IMR-90 (cell line): ENCODE data around the gene NELFE. TPM values are rescaled to one million over a fixed set of nuclear protein-coding genes. Genes with fewer than 3 reads are reported as not detected.

Experiments used
- ATAC-seq: fragments of 200-7000 bp; cut with Tn5 transposase; 2 replicates; pipeline ENCODE4 v1.9.1; 2020; ENCODE audit warnings: low read depth, mild to moderate bottlenecking, moderate library complexity
- BruUV-seq: library from RNA; stranded (reverse); fragments of 400-500 nt; replicated peaks from 2 replicates; lab custom pipeline; 2021; lab: Mats Ljungman, UMichigan
- CTCF ChIA-PET: fragments of 300-600 bp; formaldehyde crosslinking; extraction: SDS; loops from one replicate; lab custom pipeline; 2021; ENCODE audit warnings: antibody characterized with exemption; lab: Yijun Ruan, JAX
- POLR2A ChIA-PET: fragments of 300-600 bp; sonication (Branson Sonifier 250); formaldehyde crosslinking; loops from one replicate; lab custom pipeline; 2022; ENCODE audit warnings: antibody characterized with exemption; ENCODE audit not compliant: unreplicated experiment; lab: Charles Lee
- DNase-seq: peaks from one replicate; pipeline ENCODE4 v3.0.0; 2013
- H2AFZ ChIP-seq: replicated peaks from 2 replicates; pipeline ENCODE3; 2013; ENCODE audit warnings: low read length, mild to moderate bottlenecking; ENCODE audit not compliant: poor library complexity
- H2AK5ac ChIP-seq: 2 replicates; pipeline ENCODE4 v1.6.1; 2013; ENCODE audit warnings: low read depth, low read length, inconsistent platforms
- H2AK9ac ChIP-seq: replicated peaks from 2 replicates; pipeline ENCODE3; 2013; ENCODE audit warnings: mild to moderate bottlenecking, low read depth, low read length, moderate library complexity; ENCODE audit not compliant: poor library complexity
- H2BK120ac ChIP-seq: 2 replicates; pipeline ENCODE4 v1.6.1; 2013; ENCODE audit warnings: low read depth, low read length, inconsistent platforms
- H2BK15ac ChIP-seq: 3 replicates; pipeline ENCODE4 v1.6.1; 2013; ENCODE audit warnings: low read depth, low read length, inconsistent platforms
- H2BK20ac ChIP-seq: 2 replicates; pipeline ENCODE4 v1.6.1; 2013; ENCODE audit warnings: low read depth, mild to moderate bottlenecking, inconsistent platforms, low read length, moderate library complexity
- H2BK5ac ChIP-seq: 2 replicates; pipeline ENCODE4 v1.6.1; 2013; ENCODE audit warnings: mild to moderate bottlenecking, low read depth, low read length, inconsistent platforms; ENCODE audit not compliant: poor library complexity, severe bottlenecking
- H3K14ac ChIP-seq: replicated peaks from 2 replicates; pipeline ENCODE4 v1.6.1; 2013; ENCODE audit warnings: low read depth, low read length, inconsistent platforms
- H3K18ac ChIP-seq: 2 replicates; pipeline ENCODE4 v1.6.1; 2013; ENCODE audit warnings: low read depth, low read length, control low read depth
- H3K23ac ChIP-seq: 2 replicates; pipeline ENCODE4 v1.6.1; 2013; ENCODE audit warnings: low read depth, low read length, inconsistent platforms
- H3K27ac ChIP-seq: 2 replicates; pipeline ENCODE4 v1.5.1; 2013; ENCODE audit warnings: mild to moderate bottlenecking, control low read depth, low read length; ENCODE audit not compliant: insufficient read depth
- H3K27me3 ChIP-seq: 2 replicates; pipeline ENCODE4 v1.6.1; 2013; ENCODE audit warnings: low read length; ENCODE audit not compliant: control insufficient read depth, insufficient read depth
- H3K36me3 ChIP-seq: 2 replicates; pipeline ENCODE4 v1.6.1; 2013; ENCODE audit warnings: low read length, mixed read lengths; ENCODE audit not compliant: control insufficient read depth, insufficient read depth
- H3K4ac ChIP-seq: 2 replicates; pipeline ENCODE4 v1.6.1; 2013; ENCODE audit warnings: low read depth, low read length, inconsistent platforms
- H3K4me1 ChIP-seq: 2 replicates; pipeline ENCODE4 v1.6.1; 2013; ENCODE audit warnings: low read length, mixed read lengths; ENCODE audit not compliant: control insufficient read depth, insufficient read depth
- H3K4me2 ChIP-seq: 2 replicates; pipeline ENCODE4 v1.6.1; 2013; ENCODE audit warnings: low read depth, mild to moderate bottlenecking, control low read depth, low read length, moderate library complexity
- H3K4me3 ChIP-seq: 2 replicates; pipeline ENCODE4 v1.5.1; 2013; ENCODE audit warnings: low read depth, mild to moderate bottlenecking, control low read depth, low read length, moderate library complexity; ENCODE audit not compliant: insufficient read depth
- H3K56ac ChIP-seq: 2 replicates; pipeline ENCODE4 v1.6.1; 2013; ENCODE audit warnings: low read length, inconsistent platforms; ENCODE audit not compliant: insufficient read depth; ENCODE audit errors: extremely low read depth
- H3K79me1 ChIP-seq, 2 experiments: 2 replicates each; pipeline ENCODE4 v1.6.1; 2013; ENCODE audit warnings: low read length in 2 of 2, inconsistent platforms in 1 of 2, low read depth in 1 of 2
- H3K9ac ChIP-seq: 2 replicates; pipeline ENCODE4 v1.6.1; 2013; ENCODE audit warnings: low read depth, low read length, control low read depth
- H3K9me1 ChIP-seq: 2 replicates; pipeline ENCODE4 v1.6.1; 2013; ENCODE audit warnings: low read length, inconsistent platforms; ENCODE audit not compliant: insufficient read depth
- H3K9me3 ChIP-seq: 2 replicates; pipeline ENCODE4 v1.6.1; 2013; ENCODE audit warnings: low read length; ENCODE audit not compliant: control insufficient read depth, insufficient read depth
- H4K20me1 ChIP-seq: 2 replicates; pipeline ENCODE4 v1.6.1; 2013; ENCODE audit warnings: low read length, inconsistent platforms; ENCODE audit not compliant: insufficient read depth
- H4K5ac ChIP-seq: 2 replicates; pipeline ENCODE4 v1.6.1; 2013; ENCODE audit warnings: mild to moderate bottlenecking, low read depth, low read length, control low read depth
- H4K8ac ChIP-seq, 2 experiments: 2 replicates each; pipeline ENCODE4 v1.6.1; 2013; ENCODE audit warnings: low read depth in 2 of 2, low read length in 2 of 2, control low read depth in 1 of 2, inconsistent platforms in 1 of 2
- H4K91ac ChIP-seq: 2 replicates; pipeline ENCODE4 v1.6.1; 2013; ENCODE audit warnings: low read depth, low read length, inconsistent platforms; ENCODE audit not compliant: insufficient read depth
- CEBPB ChIP-seq: IDR thresholded peaks from 2 replicates; pipeline ENCODE4 v1.6.1; 2012; ENCODE audit warnings: low read depth, low read length, improper control_type of control experiment
- USF2 ChIP-seq: fragments of 150-350 bp; IDR thresholded peaks from 2 replicates; pipeline ENCODE4 v1.6.1; 2017; ENCODE audit warnings: mild to moderate bottlenecking, antibody characterized with exemption, low read length, low read depth
- WGBS, 2 experiments: methylation state at CpG; one replicate each; pipeline versions ENCODE4 v1.1.5 to v1.1.7; 2013; ENCODE audit warnings: missing lambda C conversion rate in 2 of 2; ENCODE audit not compliant: insufficient read length in 1 of 2; ENCODE audit errors: extremely low coverage in 2 of 2; 5-methylcytosine and 5-hydroxymethylcytosine counted together
- dilution Hi-C: fragments of 300-500 bp; cut with HindIII; formaldehyde crosslinking; loops from one replicate; pipeline ENCODE4 v1.14.3; 2018; ENCODE audit warnings: low sequenced_read_pairs; ENCODE audit not compliant: unreplicated experiment
- in situ Hi-C: fragments of 300-500 bp; cut with MboI; formaldehyde crosslinking; loops from 3 replicates; pipeline ENCODE4 v1.14.3; 2019; ENCODE audit warnings: low sequenced_read_pairs, inconsistent platforms, mixed read lengths
- intact Hi-C: fragments of 100-400 bp; cut with micrococcal nuclease; formaldehyde crosslinking; loops from 2 replicates; pipeline ENCODE4 v1.10.0; 2022
- polyA plus RNA-seq, 3 experiments: library from polyadenylated mRNA; depleted of rRNA; stranded (reverse); fragments of >200 nt; gene quantifications; 2 replicates each; pipeline ENCODE4 v1.2.3, GENCODE V29; 2012; ENCODE audit warnings: low replicate concordance in 1 of 3
- total RNA-seq: library from RNA; depleted of rRNA; stranded (reverse); fragments of >200 nt; gene quantifications from 2 replicates; pipeline ENCODE4 v1.2.3, GENCODE V29; 2012

The NELFE gene
- total and polyA plus RNA-seq, 2 of the 4 experiments (the other 2 are of a cell fraction) = 63.6 to 76.0 TPM

- no peak overlapping the region for H3K27ac ChIP-seq
- H4K5ac ChIP-seq = no peak overlapping the region
- H4K8ac ChIP-seq = no peak overlapping the region
- WGBS, 2 experiments = no CpG with 5 or more reads among the region's 6 CpGs
- H3K4me3 ChIP-seq = no peak overlapping the region
- DNase-seq (peak; percentile 50), ATAC-seq (no peak)
- H3K4ac ChIP-seq = peak overlapping the region; percentile 21
- ChIA-PET POLR2A (no interaction called here), CTCF (interaction anchor here (0.5 kb wide), 1 partner anchor 190 kb away, joined by 4 read pairs; no protein-coding TSS in a partner anchor)
- H2AFZ ChIP-seq = no peak overlapping the region
- no peak overlapping the region for H4K91ac ChIP-seq
- H3K9me3 ChIP-seq = no peaks in the 10 kb centered on the region
- no peak overlapping the region for H2BK120ac ChIP-seq
- intact Hi-C loops = no loop called here
- H2BK5ac ChIP-seq = no peak overlapping the region
- H2BK20ac ChIP-seq = no peak overlapping the region
- peak overlapping the region; percentile 57 for H2AK9ac ChIP-seq
- no peak overlapping the region for H2BK15ac ChIP-seq
- H3K4me1 ChIP-seq = peaks cover 22% of the 10 kb centered on the region
- H3K36me3 ChIP-seq = peaks cover 25% of the 10 kb centered on the region
- H3K56ac ChIP-seq = no peak overlapping the region
- H3K23ac ChIP-seq = no peak overlapping the region
- H3K18ac ChIP-seq = no peak overlapping the region
- no peak overlapping the region for H3K9ac ChIP-seq
- peak overlapping the region; percentile 47; the same call in 1 of the 2 replicates for H2AK5ac ChIP-seq
- no peak overlapping the region for H3K14ac ChIP-seq
- H4K20me1 ChIP-seq = 0 out of 2 replicates have a peak, but pooled peaks cover 5% of the 10 kb centered on the region
- H3K79me1 ChIP-seq = no peaks in the 10 kb centered on the region
- dilution Hi-C loops = no loop called here
- in situ Hi-C loops = loop anchor here (5.0 to 10.0 kb wide), 2 partner anchors 37 to 264 kb away; partner anchors contain the start of gene LY6G5C
- H3K9me1 ChIP-seq = peaks cover 12% of the 10 kb centered on the region
- H3K4me2 ChIP-seq = no peak overlapping the region
- no peaks in the 10 kb centered on the region for H3K27me3 ChIP-seq
- no TSS peak for BruUV-seq
- TF ChIP-seq USF2 (no peak), CEBPB (peak; percentile 71)
Measured at GRCh38 chr6:31948753-31949413, 9.9 kb downstream of the NELFE start.
